ENCODE measurements around the gene ITPR1.

ITPR1 gene

GRCh38 chr3:4752201-4753072 is 259.3 kb downstream of the ITPR1 start:
- DNase-seq (ENCODE audit: low spot score) = no peak
- no peak for TF ChIP-seq CTCF (conservative IDR thresholded peaks at IDR 0.05; ENCODE audit: low read depth)
- peak overlapping the region; percentile 77; the same call in 1 of the 2 replicates for H3K27ac ChIP-seq
- CTCF ChIA-PET = no interaction called here
- POLR2A ChIA-PET (ENCODE audit: low non-redundant PET) = no interaction called here

GRCh38 chr3:4753073-4753691 is 260.0 kb downstream of the ITPR1 start:
- H3K27ac ChIP-seq = no peak overlapping the region
- no peak for TF ChIP-seq CTCF (conservative IDR thresholded peaks at IDR 0.05; ENCODE audit: low read depth)
- CTCF ChIA-PET = no interaction called here
- POLR2A ChIA-PET (ENCODE audit: low non-redundant PET) = no interaction called here
- no peak for DNase-seq (ENCODE audit: low spot score)

GRCh38 chr3:4754180-4755086 is 261.3 kb downstream of the ITPR1 start:
- CTCF ChIA-PET = no interaction called here
- POLR2A ChIA-PET (ENCODE audit: low non-redundant PET) = no interaction called here
- DNase-seq (ENCODE audit: low spot score) = no peak

GRCh38 chr3:4755566-4755965 is 262.4 kb downstream of the ITPR1 start:
- ChIA-PET CTCF (no interaction called here), POLR2A (ENCODE audit: low non-redundant PET) (no interaction called here)
- no peak for TF ChIP-seq CTCF (conservative IDR thresholded peaks at IDR 0.05; ENCODE audit: low read depth)
- no peak overlapping the region for H3K27ac ChIP-seq
- no peak for DNase-seq (ENCODE audit: low spot score)

More at GRCh38 chr3:4754180-4755086, 261.3 kb downstream of the ITPR1 start:
- H3K27ac ChIP-seq = no peak overlapping the region
- TF ChIP-seq CTCF (conservative IDR thresholded peaks at IDR 0.05; ENCODE audit: low read depth) = no peak

GRCh38 chr3:4756057-4756775 is 263.1 kb downstream of the ITPR1 start:
- no peak overlapping the region for H3K27ac ChIP-seq
- no peak for TF ChIP-seq CTCF (conservative IDR thresholded peaks at IDR 0.05; ENCODE audit: low read depth)
- POLR2A ChIA-PET (ENCODE audit: low non-redundant PET) = no interaction called here
- no peak for DNase-seq (ENCODE audit: low spot score)
- CTCF ChIA-PET = interaction anchor here (0.6 kb wide), 1 partner anchor 537 kb away, joined by 3 read pairs; no protein-coding TSS in a partner anchor
